Immature natural killer cell (primary cell): ENCODE data around the gene GALNT3. TPM values are rescaled to one million over a fixed set of nuclear protein-coding genes. Genes with fewer than 3 reads are reported as not detected.

Experiments
- DNase-seq, 3 donors: peaks; one replicate each; pipeline ENCODE4 v3.0.0; 2022; ENCODE audit warnings: mixed read lengths in 1 of 3
- H3K27ac Mint-ChIP-seq, 6 donors: one replicate each; pipeline ENCODE4 v1.8.0; 2020; ENCODE audit warnings: mixed read lengths in 6 of 6, mild to moderate bottlenecking in 5 of 6, inconsistent platforms in 4 of 6, moderate library complexity in 3 of 6
- H3K27me3 Mint-ChIP-seq, 3 donors: one replicate each; pipeline ENCODE4 v1.8.0; 2020 to 2021; ENCODE audit warnings: low read depth in 3 of 3, mild to moderate bottlenecking in 3 of 3, mixed read lengths in 3 of 3, moderate library complexity in 3 of 3, inconsistent platforms in 1 of 3
- H3K36me3 Mint-ChIP-seq, 3 donors: one replicate each; pipeline ENCODE4 v1.8.0; 2020; ENCODE audit warnings: mixed read lengths in 3 of 3, inconsistent platforms in 2 of 3, mild to moderate bottlenecking in 2 of 3
- H3K4me1 Mint-ChIP-seq, 2 donors: one replicate each; pipeline ENCODE4 v1.8.0; 2020; ENCODE audit warnings: inconsistent platforms in 2 of 2, mild to moderate bottlenecking in 2 of 2, mixed read lengths in 2 of 2, moderate library complexity in 1 of 2
- H3K4me3 Mint-ChIP-seq, 5 donors: one replicate each; pipeline ENCODE4 v1.8.0; 2020; ENCODE audit warnings: mild to moderate bottlenecking in 5 of 5, mixed read lengths in 5 of 5, inconsistent platforms in 3 of 5, moderate library complexity in 3 of 5
- H3K9me3 Mint-ChIP-seq, 6 donors: one replicate each; pipeline ENCODE4 v1.8.0; 2020; ENCODE audit warnings: mild to moderate bottlenecking in 6 of 6, mixed read lengths in 6 of 6, inconsistent platforms in 4 of 6, moderate library complexity in 3 of 6
- polyA plus RNA-seq, 3 donors: library from polyadenylated mRNA; unstranded; fragments of 300-500 nt; fragmentation: Illumina TruSeq; gene quantifications; one replicate each; pipeline ENCODE4 v1.2.3, GENCODE V29; 2021

Gene GALNT3
- polyA plus RNA-seq, 3 donors from 2014 or later: 7.2 to 7.6 (median 7.4) TPM

- Mint-ChIP-seq H3K27ac (no peak overlapping the region), H3K36me3 (no peaks in the 10 kb centered on the region), H3K9me3 (no peaks in the 10 kb centered on the region), H3K27me3 (peaks cover 0 to 2% (median 0%) of the 10 kb centered on the region in 3 donors), H3K4me1 (no peaks in the 10 kb centered on the region), H3K4me3 (no peak overlapping the region)
- DNase-seq: no peak
Observed at GRCh38 chr2:165697748-165698443, 96.2 kb downstream of the GALNT3 start.

Other genes starting within 250 kb of the GALNT3 start
- 1 to 10 TPM; 4.3 to 8.8 (median 7.8) TPM for gene TTC21B, start 159.5 kb upstream of the GALNT3 start, polyA plus RNA-seq